ENCODE results near the gene RFTN1. TPM values are rescaled to one million over a fixed set of nuclear protein-coding genes. Genes with fewer than 3 reads are reported as not detected.

RFTN1 gene
- total RNA-seq, 1 experiment from 2014 or later, result 2.2 TPM

DNA sequence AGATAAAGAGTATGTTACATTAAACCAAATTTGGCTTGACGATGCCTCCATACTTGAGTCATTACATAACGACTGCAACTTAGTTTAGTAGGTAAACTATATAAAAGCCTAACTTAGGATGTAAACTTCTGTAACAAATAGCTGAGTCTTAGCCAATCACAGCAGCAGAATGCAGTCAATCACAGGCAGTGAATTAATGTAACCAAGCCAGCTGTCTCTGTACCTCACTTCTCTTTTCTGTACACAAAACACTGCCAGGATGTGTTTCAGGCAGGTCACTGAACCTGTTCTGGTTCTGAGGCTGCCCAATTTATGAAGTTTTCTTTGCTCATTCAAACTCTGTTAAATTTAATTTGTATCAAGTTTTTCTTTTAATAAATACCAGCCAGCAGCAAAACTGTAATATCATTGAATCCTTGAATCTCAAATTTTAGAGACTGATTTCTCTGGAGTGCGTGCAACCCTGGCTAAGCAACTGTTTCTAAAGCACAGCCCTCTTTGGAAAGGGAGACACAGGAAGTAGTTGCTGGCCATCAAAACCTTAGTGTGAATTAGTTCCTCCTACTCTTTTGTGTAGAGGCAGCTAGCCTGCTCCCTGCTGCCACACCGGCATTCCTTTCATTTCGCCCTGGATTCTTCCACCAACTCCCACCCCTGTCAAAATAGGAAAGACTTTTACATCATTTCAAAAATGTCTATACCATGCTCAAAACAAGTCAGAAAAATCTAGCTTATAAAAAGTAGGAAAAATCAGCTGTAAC, 15.2 kb downstream of the RFTN1 start:
- no peaks in the 10 kb centered on the region; the same call in 1 of the 2 replicates for H3K27me3 Mint-ChIP-seq (ENCODE audit: low read depth)
- no peak overlapping the region for H3K27ac ChIP-seq (ENCODE audit: insufficient read length, low read depth, low read length)
- H2AK5ac ChIP-seq (ENCODE audit: insufficient read length, low read length), result no peak overlapping the region
- H4K20me1 ChIP-seq (ENCODE audit: control insufficient read depth, insufficient read depth, insufficient read length), result no peaks in the 10 kb centered on the region
- no CpG with 5 or more reads among the region's 5 CpGs for WGBS (ENCODE audit: extremely low coverage, insufficient read length, low lambda C conversion rate)
- H4K5ac ChIP-seq (ENCODE audit: insufficient read length, low read depth, low read length), result no peak overlapping the region
- no peaks in the 10 kb centered on the region for H3K23me2 ChIP-seq (ENCODE audit: insufficient read length, low read depth, low read length, poor library complexity, severe bottlenecking)
- no peak overlapping the region for H2BK12ac ChIP-seq (ENCODE audit: insufficient read length, low read depth, low read length)
- H3K36me3 Mint-ChIP-seq (ENCODE audit: insufficient read depth in 1 of 3, low read depth in 3 of 3), result no peaks in the 10 kb centered on the region
- H4K8ac ChIP-seq (replicated peaks; ENCODE audit: insufficient read length, low read depth, low read length), result no peak overlapping the region
- H3K14ac ChIP-seq (ENCODE audit: insufficient read depth, low read length), result no peak overlapping the region
- H3K18ac ChIP-seq (ENCODE audit: insufficient read length, low read depth, low read length), result no peak overlapping the region
- no peaks in the 10 kb centered on the region for H3K79me2 ChIP-seq (ENCODE audit: insufficient read depth, low read length)
- no peaks in the 10 kb centered on the region for H3K27me3 ChIP-seq (ENCODE audit: insufficient read depth, low read length)
- no peak overlapping the region for H2BK5ac ChIP-seq (ENCODE audit: insufficient read length, low read length)
- H3K9me3 ChIP-seq (ENCODE audit: control insufficient read depth, low read depth, low read length), result no peaks in the 10 kb centered on the region
- H3K23ac ChIP-seq (ENCODE audit: insufficient read length, low read depth, low read length), result no peak overlapping the region
- H3K4me2 ChIP-seq (ENCODE audit: insufficient read depth, insufficient read length, low read length), result no peak overlapping the region
- H3K79me1 ChIP-seq (ENCODE audit: insufficient read depth, low read depth, low read length, poor library complexity, severe bottlenecking), result no peaks in the 10 kb centered on the region
- peaks cover 0 to 3% of the 10 kb centered on the region in 2 experiments; a peak in 2 of 5 replicates for H3K9me3 Mint-ChIP-seq
- no peak overlapping the region for H3T11ph ChIP-seq (ENCODE audit: low read length)
- no peak overlapping the region for H4K91ac ChIP-seq (ENCODE audit: insufficient read length, low read depth, low read length)
- no peak overlapping the region for H3K4ac ChIP-seq (ENCODE audit: low read depth, low read length)
- H2AFZ ChIP-seq (ENCODE audit: low read length), result no peak overlapping the region
- no peak overlapping the region for H2BK15ac ChIP-seq (ENCODE audit: low read depth, low read length)
- no peak overlapping the region for H3K9ac ChIP-seq (ENCODE audit: extremely low read depth, insufficient read length, low read length)
- TF ChIP-seq, protein P1, sequence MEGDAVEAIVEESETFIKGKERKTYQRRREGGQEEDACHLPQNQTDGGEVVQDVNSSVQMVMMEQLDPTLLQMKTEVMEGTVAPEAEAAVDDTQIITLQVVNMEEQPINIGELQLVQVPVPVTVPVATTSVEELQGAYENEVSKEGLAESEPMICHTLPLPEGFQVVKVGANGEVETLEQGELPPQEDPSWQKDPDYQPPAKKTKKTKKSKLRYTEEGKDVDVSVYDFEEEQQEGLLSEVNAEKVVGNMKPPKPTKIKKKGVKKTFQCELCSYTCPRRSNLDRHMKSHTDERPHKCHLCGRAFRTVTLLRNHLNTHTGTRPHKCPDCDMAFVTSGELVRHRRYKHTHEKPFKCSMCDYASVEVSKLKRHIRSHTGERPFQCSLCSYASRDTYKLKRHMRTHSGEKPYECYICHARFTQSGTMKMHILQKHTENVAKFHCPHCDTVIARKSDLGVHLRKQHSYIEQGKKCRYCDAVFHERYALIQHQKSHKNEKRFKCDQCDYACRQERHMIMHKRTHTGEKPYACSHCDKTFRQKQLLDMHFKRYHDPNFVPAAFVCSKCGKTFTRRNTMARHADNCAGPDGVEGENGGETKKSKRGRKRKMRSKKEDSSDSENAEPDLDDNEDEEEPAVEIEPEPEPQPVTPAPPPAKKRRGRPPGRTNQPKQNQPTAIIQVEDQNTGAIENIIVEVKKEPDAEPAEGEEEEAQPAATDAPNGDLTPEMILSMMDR (conservative IDR thresholded peaks at IDR 0.05), result no peak
- DNase-seq, result peak; percentile 52
- H3K4me1 ChIP-seq (ENCODE audit: insufficient read depth, low read length), result peaks cover 8% of the 10 kb centered on the region; the same call in 1 of the 2 replicates
- no peak overlapping the region for H2BK120ac ChIP-seq (ENCODE audit: low read depth, low read length, poor library complexity, severe bottlenecking)
- H3K27ac Mint-ChIP-seq, result peak overlapping the region in 2 of 3 experiments; percentile 6 to 74; a peak in 2 of 7 replicates
- no peak overlapping the region for H2BK20ac ChIP-seq (ENCODE audit: low read depth, low read length, poor library complexity, severe bottlenecking)
- H3K56ac ChIP-seq (ENCODE audit: insufficient read length, low read depth, low read length), result no peak overlapping the region
- peaks cover 16 to 25% of the 10 kb centered on the region in 2 experiments for H3K4me1 Mint-ChIP-seq
- H3K4me3 Mint-ChIP-seq, result peak overlapping the region in 1 of 2 experiments; percentile 4; a peak in 1 of 5 replicates
